Upper lobe of right lung (tissue), 1 donor: ENCODE measurements around the gene F13B. TPM values are rescaled to one million over a fixed set of nuclear protein-coding genes. Genes with fewer than 3 reads are reported as not detected.

Source experiments
- ATAC-seq: fragments of 200-7000 bp; cut with Tn5 transposase; one replicate; pipeline ENCODE4 v1.9.1; 2020; ENCODE audit warnings: mild to moderate bottlenecking, moderate library complexity
- DNase-seq: peaks from one replicate; pipeline ENCODE4 v3.0.0-alpha.2; 2020
- H3K27ac ChIP-seq: fragments of 200-600 bp; one replicate; pipeline ENCODE4 v1.8.0; 2022
- H3K27me3 ChIP-seq: fragments of 200-600 bp; one replicate; pipeline ENCODE4 v1.8.0; 2022; ENCODE audit warnings: mild to moderate bottlenecking
- H3K36me3 ChIP-seq: fragments of 200-600 bp; one replicate; pipeline ENCODE4 v1.8.0; 2022
- H3K4me1 ChIP-seq: fragments of 200-600 bp; one replicate; pipeline ENCODE4 v1.8.0; 2022
- H3K4me3 ChIP-seq: fragments of 200-600 bp; one replicate; pipeline ENCODE4 v1.8.0; 2022; ENCODE audit warnings: mild to moderate bottlenecking
- H3K9me3 ChIP-seq: fragments of 200-600 bp; one replicate; pipeline ENCODE4 v1.8.0; 2022
- intact Hi-C: fragments of 100-400 bp; cut with DNase I; formaldehyde crosslinking; loops from one replicate; pipeline ENCODE4 v1.11.0; 2022
- total RNA-seq: library from RNA; stranded (reverse); fragmentation: NEBNext Ultra II Directional; extraction: Animal tissue kit (Norgen Biotek cat#: 25700); gene quantifications from one replicate; pipeline ENCODE4 v1.2.1, GENCODE V29; 2021
- TF ChIP-seq, protein P1 (sequence below): fragments of 200-600 bp; IDR thresholded peaks from one replicate; pipeline ENCODE4 v1.8.0; 2022; ENCODE audit warnings: antibody characterized with exemption
- donor health status: DM: no; HTN: yes; CAD: no; lungs with severe emphysema.

The F13B gene
- total RNA-seq, 1 donor from 2014 or later, result not detected

DNA sequence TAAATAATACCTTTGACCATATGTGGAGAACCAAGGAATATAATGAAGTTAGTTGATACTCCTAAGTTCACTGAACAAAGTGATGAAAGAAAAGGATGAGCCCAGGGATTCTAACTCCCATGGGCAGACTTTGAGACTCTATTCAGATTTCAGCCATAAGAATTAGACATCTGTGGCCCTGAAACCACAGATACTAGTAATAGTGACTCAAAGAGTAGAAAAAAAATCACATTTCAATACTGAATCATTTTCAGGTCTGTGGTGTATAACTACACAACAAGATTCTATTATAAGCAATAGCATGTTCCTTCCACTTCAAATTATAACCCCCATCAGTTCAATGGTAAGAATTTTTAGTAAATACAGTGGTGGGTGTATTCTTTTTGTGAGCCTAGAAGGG is 16.4 kb upstream of the F13B start:
- TF ChIP-seq, protein P1, sequence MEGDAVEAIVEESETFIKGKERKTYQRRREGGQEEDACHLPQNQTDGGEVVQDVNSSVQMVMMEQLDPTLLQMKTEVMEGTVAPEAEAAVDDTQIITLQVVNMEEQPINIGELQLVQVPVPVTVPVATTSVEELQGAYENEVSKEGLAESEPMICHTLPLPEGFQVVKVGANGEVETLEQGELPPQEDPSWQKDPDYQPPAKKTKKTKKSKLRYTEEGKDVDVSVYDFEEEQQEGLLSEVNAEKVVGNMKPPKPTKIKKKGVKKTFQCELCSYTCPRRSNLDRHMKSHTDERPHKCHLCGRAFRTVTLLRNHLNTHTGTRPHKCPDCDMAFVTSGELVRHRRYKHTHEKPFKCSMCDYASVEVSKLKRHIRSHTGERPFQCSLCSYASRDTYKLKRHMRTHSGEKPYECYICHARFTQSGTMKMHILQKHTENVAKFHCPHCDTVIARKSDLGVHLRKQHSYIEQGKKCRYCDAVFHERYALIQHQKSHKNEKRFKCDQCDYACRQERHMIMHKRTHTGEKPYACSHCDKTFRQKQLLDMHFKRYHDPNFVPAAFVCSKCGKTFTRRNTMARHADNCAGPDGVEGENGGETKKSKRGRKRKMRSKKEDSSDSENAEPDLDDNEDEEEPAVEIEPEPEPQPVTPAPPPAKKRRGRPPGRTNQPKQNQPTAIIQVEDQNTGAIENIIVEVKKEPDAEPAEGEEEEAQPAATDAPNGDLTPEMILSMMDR, result no peak
- no peak for ATAC-seq
- intact Hi-C loops, result no loop called here

DNA sequence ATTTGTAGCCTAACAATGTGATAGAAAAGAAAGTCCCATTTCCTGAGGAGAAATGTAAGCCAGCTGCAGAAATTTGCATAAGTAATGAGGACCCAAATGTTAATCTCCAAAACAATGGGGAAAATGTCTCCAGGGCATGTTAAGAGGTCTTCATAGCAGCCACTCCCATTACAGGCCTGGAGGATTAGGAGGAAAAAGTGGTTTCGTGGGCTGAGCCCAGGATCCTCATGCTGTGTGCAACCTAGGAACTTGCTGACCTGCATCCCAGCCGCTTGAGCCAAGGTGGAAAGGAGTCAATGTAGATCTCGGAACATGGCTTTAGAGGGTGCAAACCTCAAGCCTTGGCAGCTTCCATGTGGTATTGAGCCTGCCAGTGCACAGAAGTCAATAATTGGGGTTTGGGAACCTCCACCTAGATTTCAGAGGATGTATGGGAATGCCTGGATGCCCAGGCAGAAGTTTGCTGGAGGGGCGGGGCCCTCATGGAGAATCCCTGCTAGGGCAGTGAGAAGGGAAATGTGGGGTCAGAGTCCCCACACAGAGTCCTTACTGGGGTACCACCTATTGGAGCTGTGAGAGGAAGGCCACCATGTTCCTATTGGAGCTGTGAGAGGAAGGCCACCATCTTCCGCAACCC is 14.2 kb upstream of the F13B start:
- Histone ChIP-seq H3K27me3 (no peaks in the 10 kb centered on the region), H3K36me3 (no peaks in the 10 kb centered on the region), H3K4me1 (no peaks in the 10 kb centered on the region), H3K4me3 (no peak overlapping the region), H3K27ac (no peak overlapping the region), H3K9me3 (no peaks in the 10 kb centered on the region)
- intact Hi-C loops, result no loop called here
- ATAC-seq (no peak), DNase-seq (no peak)
- TF ChIP-seq, protein P1, result no peak

More for the DNA sequence above, 16.4 kb upstream of the F13B start:
- H3K36me3 ChIP-seq, result no peaks in the 10 kb centered on the region
- no peak overlapping the region for H3K4me3 ChIP-seq
- no peak for DNase-seq
- no peaks in the 10 kb centered on the region for H3K9me3 ChIP-seq
- no peaks in the 10 kb centered on the region for H3K4me1 ChIP-seq
- no peak overlapping the region for H3K27ac ChIP-seq
- no peaks in the 10 kb centered on the region for H3K27me3 ChIP-seq

DNA sequence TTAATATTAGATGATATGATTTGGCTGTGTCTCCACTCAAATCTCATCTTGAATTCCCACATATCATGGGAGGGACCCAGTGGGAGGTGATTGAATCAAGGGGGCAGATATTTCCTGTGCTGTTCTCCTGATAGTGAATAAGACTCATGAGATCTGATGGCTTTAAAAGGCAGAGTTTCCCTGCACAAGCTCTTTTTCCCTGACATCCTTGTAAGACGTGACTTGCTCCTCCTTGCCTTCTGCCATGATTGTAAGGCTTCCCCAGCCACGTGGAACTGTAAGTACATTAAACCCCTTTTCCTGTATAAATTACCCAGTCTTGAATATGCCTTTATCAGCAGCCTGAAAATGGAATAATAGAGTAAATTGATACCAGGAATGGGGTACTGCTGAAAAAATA is 13.3 kb upstream of the F13B start:
- no peak for ATAC-seq
- no peaks in the 10 kb centered on the region for H3K27me3 ChIP-seq
- TF ChIP-seq, protein P1, result no peak
- no peaks in the 10 kb centered on the region for H3K36me3 ChIP-seq
- intact Hi-C loops, result no loop called here
- no peak overlapping the region for H3K4me3 ChIP-seq
- H3K27ac ChIP-seq, result no peak overlapping the region
- no peak for DNase-seq
- H3K4me1 ChIP-seq, result no peaks in the 10 kb centered on the region
- H3K9me3 ChIP-seq, result no peaks in the 10 kb centered on the region

DNA sequence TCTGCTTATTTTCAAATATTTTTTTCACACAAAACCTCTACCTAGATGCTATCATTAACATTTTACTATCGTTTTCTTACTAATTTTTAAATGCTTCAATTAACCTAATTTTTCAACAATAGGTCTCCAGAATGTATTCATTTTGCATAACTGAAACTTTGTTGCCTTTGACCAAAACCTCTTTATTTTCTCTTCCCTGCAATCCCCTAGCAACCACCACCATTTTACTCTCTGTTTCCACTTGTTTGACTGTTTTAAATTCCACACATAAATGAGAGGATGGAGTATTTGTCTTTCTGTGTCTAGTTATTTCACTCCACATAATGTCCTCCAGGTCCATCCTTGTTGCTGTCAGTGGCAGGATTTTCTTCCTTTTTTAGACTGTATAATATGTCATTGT is 9.5 kb upstream of the F13B start:
- Histone ChIP-seq H3K9me3 (no peaks in the 10 kb centered on the region), H3K36me3 (no peaks in the 10 kb centered on the region), H3K4me1 (no peaks in the 10 kb centered on the region), H3K27me3 (no peaks in the 10 kb centered on the region), H3K4me3 (no peak overlapping the region), H3K27ac (no peak overlapping the region)
- no peak for ATAC-seq
- DNase-seq, result no peak
- TF ChIP-seq, protein P1, result no peak
- intact Hi-C loops, result no loop called here

DNA sequence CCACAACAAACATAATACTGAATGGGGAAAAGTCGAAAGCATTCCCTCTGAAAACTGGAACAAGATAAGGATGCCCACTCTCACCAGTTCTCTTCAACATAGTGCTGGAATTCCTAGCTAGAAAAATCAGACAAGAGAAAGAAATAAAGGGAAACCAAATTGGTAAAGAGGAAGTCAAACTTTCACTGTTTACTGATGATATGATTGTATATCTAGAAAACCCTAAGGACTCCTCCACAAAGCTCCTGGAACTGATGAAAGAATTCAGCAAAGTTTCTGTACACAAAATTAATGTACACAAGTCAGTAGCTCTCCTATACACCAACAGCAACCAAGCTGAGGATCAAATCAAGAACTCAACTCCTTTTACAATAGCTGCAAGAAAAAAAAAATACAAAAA is 6.9 kb upstream of the F13B start:
- no peak overlapping the region for H3K4me3 ChIP-seq
- no peaks in the 10 kb centered on the region for H3K4me1 ChIP-seq
- TF ChIP-seq, protein P1, result no peak
- H3K9me3 ChIP-seq, result no peaks in the 10 kb centered on the region
- H3K27ac ChIP-seq, result no peak overlapping the region
- no peaks in the 10 kb centered on the region for H3K36me3 ChIP-seq
- no peaks in the 10 kb centered on the region for H3K27me3 ChIP-seq
- ATAC-seq, result no peak
- no peak for DNase-seq
- intact Hi-C loops, result no loop called here

DNA sequence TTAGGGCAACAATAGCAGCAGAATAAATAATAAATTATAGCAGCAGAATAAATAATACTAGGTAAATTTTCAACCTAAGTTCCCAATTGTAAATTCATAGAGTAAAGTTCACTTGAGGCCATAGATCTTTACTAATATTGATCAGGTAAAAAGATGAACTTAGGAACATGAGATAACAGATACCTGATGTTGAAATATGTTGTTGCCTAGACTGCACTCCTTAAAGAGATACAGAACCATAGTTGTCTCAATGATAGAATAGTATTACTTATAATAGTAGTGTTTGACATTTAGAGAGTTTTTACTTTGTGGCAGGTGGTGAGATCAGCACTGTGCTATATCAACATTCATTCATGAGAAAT is 378 bp upstream of the F13B start:
- ATAC-seq, result no peak
- Histone ChIP-seq H3K4me3 (no peak overlapping the region), H3K9me3 (no peaks in the 10 kb centered on the region), H3K36me3 (no peaks in the 10 kb centered on the region), H3K27me3 (no peaks in the 10 kb centered on the region), H3K4me1 (no peaks in the 10 kb centered on the region), H3K27ac (no peak overlapping the region)
- TF ChIP-seq, protein P1, result no peak
- intact Hi-C loops, result no loop called here
- DNase-seq, result no peak
